HEK293 (cell line): Measurements from ENCODE around the gene TYSND1.

Source experiments
- ZNF24 ChIP-seq: fragments of 450-650 bp; formaldehyde crosslinking; IDR thresholded peaks from 2 replicates; pipeline ENCODE4 v1.5.1; 2016; ENCODE audit warnings: missing biosample characterization, missing genetic modification characterization
- TF ChIP-seq, protein P1 (sequence below): fragments of 450-650 bp; formaldehyde crosslinking; IDR thresholded peaks from 2 replicates; pipeline ENCODE4 v1.5.1; 2016; ENCODE audit warnings: missing biosample characterization, missing genetic modification characterization

GRCh38 chr10:70145166-70145665 is 1.3 kb downstream of the TYSND1 start:
- TF ChIP-seq, protein P1, sequence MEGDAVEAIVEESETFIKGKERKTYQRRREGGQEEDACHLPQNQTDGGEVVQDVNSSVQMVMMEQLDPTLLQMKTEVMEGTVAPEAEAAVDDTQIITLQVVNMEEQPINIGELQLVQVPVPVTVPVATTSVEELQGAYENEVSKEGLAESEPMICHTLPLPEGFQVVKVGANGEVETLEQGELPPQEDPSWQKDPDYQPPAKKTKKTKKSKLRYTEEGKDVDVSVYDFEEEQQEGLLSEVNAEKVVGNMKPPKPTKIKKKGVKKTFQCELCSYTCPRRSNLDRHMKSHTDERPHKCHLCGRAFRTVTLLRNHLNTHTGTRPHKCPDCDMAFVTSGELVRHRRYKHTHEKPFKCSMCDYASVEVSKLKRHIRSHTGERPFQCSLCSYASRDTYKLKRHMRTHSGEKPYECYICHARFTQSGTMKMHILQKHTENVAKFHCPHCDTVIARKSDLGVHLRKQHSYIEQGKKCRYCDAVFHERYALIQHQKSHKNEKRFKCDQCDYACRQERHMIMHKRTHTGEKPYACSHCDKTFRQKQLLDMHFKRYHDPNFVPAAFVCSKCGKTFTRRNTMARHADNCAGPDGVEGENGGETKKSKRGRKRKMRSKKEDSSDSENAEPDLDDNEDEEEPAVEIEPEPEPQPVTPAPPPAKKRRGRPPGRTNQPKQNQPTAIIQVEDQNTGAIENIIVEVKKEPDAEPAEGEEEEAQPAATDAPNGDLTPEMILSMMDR (tag by site-specific recombination), result no peak
- TF ChIP-seq ZNF24 (tag by site-specific recombination), result no peak
